Stimulated activated CD4-positive, alpha-beta T cell treated with anti-CD3 and anti-CD28 coated beads, Interleukin-2, amount 100 ng/mL, for 4 hours (primary cell): ENCODE data around the gene MCM10.
"Not testable (repeated sequence)": the region's sequence is repeated elsewhere in the genome, so short reads cannot be mapped to it uniquely, and the experiment has no call there.

Experiments used
- DNase-seq: peaks from one replicate; pipeline ENCODE4 v3.0.0-alpha.2; 2020; ENCODE audit warnings: low read depth

MCM10 gene

DNA sequence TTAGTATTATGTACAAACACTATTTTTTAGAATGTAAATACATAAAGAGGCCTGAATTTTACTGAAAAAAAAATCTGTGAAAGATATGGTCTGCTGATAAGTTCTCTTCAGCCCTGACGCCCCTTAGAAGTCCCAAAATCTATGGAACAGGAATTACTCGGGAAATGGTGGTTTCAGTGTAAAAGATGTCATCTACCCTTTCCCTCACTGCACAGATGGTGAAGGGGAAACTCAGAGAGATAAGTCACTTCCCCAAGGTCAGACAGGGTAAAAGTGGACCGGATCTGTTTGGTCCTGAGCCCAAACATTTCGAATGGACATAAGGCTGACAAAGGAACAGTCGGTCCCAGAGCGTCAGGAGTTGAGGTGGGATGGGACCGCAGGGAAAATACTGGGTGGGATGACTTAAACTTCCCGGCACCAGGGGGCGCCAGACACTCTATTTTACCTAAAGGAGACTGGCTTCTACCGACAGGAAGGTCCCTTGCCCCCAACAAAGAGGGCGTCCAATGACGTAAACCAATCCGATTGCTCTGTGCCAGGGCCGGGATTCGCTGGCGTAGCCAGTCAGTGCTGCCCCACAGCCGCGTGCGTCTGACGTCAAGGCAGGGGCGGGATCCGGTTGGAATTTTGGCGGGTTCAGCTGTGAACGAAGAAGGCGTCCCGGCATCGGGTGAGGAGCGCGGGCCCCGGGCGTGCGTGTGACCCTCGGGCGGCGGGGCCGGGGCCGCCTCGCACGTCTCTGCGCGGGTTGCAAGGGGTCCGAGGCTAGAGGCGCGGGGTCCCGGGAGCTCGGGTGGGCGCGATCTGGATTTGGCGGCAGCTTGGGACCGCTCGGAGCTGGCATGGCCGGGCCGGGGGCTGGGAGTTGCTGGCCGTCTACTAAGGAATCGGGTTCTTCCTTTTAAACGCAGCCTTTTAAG lies at the start of gene MCM10:
Gene MCM10 (plus strand): TSS at position 625 of the 923 bp plus-strand sequence. CDS start 2,645 bp downstream, outside the sequence.
- DNase-seq, result peak; percentile 96

DNA sequence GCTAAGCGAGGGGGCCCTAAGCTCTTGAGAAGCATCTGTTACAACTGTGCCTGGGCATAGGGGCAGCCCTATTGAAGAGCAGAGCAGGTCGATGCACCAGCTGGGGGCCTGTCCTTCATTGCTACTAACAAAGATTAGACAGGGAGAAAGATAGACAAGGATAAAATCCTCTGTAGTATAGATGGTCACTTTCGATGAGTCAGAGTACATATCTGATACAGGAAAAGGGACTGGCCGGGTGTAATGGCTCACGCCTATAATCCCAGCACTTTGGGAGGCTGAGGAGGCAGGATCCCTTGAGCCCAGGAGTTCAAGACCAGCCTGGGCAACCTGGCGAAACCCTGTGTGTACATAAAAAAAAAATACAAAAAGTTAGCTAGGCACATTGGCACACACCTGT lies 47.8 kb upstream of the MCM10 start:
- no peak for DNase-seq

DNA sequence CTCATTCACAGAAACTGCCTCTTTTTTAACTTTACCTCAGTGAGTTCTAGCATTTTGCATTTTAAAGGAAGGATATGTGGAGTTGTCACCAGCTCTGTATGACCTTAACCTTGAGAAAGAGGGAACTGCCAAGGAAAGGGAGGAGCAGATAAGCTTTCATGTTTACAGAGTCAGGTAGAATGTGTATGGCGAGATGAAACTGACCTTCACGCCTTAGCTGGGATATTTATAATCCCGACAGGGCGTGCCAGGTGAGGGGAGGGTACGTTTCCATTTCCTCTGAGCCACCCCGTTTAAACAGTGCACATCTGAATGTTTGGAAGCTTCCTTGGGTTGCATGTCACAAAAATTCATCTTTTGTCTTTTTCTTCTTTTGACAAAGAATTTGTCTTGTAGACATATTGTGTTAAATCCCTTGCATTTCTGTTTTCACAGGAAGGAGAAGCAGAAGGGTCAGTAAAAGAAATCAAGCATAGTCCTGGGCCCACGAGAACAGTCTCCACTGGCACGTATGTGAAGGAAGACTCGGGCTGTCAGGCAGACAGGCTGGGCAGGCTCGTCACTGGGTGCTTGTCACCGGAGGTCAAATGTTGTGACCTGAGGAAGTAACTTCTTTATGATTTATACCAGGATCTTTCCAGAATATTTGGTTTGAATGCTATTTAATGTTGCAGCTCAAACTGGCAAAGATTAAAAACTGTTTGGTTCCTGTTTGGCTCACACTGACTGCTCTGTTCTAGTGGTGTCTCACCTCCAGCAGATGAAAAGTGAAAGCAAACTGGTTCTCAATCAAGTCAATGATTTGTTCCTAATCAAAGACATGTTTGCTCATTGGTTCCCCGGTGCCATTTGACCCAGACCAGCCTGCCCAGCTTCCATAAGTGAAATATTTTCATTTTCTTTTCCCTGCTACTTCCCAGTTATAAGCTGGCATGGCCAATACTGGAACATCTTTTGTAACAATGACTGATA lies 45.2 kb upstream of the MCM10 start:
- DNase-seq, result no peak

DNA sequence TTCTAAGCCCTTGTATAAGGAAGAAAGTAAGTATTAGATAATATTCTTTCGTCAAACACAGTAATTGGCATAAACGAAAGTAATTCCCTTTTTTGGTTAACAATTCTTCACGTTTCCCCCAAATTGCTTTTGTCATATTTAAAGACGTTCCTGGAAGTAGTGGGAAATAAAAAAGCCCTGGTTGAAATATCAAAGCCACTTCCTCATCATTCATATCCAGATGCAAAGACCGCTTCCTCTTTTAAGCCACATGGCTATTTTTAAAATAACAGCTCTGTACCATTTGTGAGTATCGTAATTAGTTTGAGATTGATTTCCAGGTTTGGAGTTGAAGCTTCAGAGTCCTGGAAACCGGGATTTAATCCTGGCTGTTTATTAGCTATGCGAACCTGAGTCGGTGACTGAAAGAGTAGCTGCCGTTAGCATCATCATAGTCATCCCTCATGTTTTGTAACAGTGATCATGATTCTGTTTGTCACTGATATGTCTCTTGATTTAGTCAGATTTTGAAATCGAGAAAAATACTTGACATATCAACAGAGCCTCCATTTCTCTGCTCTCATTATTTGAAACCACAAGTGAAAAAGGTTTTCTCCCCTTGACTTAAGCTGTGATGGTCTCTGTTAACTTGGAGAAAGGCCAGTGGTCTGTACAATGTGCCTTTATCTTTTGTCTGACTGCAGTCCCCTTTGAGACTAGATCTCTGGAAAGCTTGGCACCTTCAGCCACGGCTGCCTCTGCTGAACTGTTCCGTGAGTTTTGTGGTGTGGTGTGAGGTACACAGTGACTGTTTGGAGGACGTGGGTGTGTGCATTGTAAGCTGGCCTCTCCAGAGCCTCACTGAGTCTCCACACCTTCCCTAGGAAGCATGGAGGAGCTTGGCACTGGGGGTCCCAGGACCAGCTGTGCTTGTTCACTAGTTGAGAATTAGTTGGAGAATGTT lies 43.2 kb upstream of the MCM10 start:
- no peak for DNase-seq

DNA sequence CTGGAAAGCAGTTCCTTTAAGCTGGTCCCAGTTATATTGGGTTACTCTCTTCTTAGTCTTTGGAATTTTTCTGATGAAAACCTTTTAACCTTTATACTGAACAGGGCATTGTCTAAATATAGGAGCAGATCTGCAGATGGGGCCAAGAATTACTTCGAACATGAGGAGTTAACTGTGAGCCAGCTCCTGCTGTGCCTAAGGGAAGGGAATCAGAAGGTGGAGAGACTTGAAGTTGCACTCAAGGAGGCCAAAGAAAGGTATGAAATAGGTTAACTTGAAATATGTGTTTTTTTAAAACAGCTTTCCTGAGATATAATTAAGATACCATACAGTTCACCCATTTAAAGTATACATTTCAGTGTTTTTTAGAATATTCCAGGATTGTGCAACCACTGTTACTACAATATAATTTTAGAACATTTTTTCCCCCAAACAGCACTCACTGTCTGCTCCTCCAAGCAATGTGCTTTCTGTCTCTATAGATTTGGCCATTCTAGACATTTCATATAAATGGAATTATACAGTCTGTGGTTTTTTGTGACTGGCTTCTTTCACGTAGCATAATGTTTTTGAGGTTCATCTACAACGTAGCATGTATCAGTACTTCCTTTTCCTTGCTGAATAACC lies 42.5 kb upstream of the MCM10 start:
- no peak for DNase-seq

DNA sequence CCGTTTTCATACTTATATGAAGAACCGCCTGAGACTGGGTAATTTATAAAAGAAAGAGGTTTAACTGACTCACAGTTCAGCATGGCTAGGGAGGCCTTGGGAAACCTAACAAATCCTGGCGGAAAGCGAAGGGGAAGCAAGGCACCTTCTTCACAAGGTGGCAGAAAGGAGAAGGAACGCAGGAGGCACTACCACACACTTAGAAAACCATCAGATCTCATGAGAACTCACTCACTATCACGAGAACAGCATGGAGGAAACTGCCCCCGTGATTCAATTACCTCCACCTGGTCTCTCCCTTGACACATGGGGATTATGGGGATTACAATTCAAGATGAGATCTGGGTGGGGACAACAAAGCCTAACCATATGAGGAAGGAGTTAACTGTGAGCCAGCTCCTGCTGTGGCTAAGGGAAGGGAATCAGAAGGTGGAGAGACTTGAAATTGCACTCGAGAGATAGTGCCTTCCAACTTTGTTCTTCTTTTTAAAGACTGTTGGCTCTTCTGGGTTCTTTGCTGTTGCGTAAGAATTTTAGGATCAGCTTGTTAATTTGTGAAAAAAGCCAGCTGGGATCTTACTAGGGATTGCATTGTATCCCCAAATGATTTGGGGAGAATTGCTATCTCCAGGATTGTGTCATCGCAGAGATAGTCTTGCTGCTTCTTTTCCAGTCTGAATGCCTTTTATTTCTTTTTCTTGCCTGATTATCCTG lies 40.4 kb upstream of the MCM10 start:
- DNase-seq, result no peak

DNA sequence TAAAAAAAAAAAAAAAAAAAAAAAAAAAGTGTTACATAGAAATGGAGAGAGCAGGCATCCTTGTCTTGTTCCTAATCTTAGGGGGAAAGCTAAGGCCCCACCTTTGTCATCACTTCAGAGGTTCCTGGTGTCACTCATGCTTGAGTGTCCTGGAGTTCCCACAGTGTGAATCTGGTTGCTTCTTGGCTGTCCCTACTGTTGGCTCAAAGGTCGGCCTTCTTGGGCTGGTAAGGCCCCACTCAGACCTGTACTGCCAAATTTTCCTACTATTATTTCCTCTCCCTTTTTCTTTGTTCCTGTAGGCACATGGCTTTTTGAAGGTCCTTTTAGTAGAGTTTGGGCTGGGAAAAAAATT lies 39.9 kb upstream of the MCM10 start:
- DNase-seq, result no peak

DNA sequence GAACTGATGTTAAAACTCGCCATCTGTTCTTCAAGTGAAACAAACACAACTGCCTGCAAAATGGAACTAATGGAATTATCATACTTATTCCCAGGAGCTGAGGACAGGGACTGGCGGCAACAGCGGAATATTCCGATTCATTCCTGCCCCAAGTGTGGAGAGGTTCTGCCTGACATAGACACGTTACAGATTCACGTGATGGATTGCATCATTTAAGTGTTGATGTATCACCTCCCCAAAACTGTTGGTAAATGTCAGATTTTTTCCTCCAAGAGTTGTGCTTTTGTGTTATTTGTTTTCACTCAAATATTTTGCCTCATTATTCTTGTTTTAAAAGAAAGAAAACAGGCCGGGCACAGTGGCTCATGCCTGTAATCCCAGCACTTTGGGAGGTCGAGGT lies 24.7 kb upstream of the MCM10 start:
- no peak for DNase-seq

DNA sequence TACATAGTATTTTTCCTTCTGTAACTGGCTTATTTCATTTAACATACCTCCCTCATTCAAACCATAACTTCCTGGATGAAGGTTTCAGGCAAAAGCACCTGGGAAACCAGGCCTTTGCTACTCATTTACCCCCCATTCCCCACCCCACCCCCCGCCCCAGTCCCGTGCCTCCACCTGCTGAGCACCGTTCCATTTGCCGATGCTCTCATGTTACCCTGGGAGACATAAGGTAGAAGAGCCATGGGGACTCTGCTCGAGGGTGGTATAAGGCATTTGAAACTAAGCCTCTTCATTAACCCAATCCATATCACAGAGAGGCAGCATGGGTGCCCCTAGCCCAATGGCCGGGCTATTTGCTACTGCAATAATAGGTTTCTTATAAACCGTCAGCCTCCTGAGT lies 22.2 kb upstream of the MCM10 start:
- DNase-seq, result no peak

DNA sequence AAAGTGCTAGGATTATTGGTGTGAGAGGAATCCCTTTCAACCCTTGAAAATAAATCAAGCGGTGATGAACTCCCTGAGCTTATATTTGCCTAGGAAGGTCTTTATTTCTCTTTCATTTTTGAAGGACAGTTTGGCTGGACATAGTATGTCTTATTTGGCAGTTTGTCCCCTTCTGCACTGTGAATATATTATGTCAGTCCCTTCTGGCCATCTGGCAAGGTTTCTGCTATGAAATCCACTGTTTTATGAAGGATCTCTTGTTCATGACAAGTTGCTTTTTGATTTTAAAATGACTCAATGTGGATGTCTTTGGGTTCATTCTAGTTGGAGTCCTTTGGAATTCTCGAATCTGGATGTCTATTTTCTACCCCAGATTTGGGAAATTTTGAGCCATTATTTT lies 21.7 kb upstream of the MCM10 start:
- DNase-seq, result no peak

DNA sequence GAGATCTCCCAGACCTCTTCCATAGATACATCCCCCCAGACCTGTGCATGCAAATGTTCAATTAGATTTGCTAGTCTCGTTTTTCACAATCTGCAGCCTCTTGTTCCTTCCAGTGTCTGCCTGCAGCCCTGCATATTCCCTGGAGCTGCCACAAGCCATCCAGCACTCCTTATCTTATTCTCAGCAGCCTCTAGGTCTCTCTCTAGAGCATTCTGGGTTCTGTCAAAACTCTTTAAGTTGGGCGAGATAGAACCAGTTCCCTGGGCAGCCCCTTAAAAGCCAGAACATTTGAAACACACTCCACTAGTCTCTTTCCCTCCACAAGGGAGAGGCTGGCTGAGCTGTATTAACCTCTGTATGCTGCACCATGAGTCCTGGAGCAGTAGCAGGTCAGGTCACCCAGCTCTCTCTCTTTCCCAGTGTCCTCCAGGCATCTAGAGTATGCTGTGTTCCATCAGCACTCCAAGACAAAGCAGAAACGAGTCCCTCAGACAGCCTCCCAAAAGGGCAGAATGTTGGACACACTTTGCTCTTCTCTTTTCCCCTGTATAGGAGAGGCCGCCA lies 20.6 kb upstream of the MCM10 start:
- DNase-seq, result no peak

DNA sequence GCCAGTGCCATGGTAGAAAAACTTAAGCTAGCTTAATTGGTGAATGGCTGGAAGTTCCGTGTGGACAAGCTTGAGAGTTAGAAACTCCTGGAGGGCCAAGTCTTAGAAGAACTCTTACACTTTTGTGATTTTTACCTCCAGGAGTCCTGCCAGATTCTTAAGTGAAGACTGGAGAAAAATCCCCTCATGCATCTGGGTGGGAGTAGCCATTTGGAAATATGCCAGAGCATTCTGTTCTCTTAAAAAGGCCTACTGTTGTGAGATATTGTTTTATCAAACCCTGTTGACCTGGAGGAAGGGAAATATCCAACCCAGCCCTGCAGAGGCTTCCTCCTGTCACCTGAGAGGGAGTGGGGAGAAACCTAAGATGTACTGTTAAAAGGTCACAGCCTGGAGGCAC lies 17.6 kb upstream of the MCM10 start:
- DNase-seq, result no peak

DNA sequence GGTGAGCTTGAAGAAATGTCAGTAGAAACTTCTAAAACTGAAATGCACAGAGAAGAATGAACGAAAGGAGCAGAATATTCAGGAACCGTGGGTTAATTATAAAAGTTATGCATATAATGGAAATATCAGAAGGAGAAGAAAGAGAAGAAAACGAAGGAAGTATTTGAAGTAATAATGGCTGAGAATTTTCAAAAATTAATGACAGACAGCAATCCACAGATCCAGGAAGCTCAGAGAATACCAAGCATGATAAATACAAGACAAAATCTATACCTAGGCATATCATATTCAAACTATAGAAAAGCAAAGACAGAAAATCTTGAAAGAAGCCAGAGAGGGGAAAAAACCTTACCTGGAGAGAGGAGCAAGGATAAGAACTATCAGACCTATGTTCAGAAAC lies 16.5 kb upstream of the MCM10 start:
- DNase-seq, result no peak

DNA sequence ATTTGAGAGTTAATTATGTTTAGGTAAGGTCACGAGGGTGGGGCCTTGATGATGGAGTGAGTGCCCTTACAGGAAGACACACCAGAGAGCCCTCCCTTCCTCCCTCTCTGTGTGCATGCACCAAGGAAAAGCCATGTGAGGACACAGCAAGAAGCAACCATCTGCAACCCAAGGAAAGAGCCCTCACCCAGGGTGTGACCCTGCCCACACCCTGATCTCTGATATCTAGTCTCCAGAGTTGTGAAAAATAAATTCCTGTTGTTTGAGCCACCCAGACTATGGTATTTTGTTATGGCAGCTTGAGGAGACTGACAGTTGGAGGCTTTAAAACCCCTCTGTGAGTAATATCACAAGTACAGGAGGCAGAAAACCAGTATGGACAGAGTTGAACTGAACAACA lies 15.0 kb upstream of the MCM10 start:
- DNase-seq, result no peak

DNA sequence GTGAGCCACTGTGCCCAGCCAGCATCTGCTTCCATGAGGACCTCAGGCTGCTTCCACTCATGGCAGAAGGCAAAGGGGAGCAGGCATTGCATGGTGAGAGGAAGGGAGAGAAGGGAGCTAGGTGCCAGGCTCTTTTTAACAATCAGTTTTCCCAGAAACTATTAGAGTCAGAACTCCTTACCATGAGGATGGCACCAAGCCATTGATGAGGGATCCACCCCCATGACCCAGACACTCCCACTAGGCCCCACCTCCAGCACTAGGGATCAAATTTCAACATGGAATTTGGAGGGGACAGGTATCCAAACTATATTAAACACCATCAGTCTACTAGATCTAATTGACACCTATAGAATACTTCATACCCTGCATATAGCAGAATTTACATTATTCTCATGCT lies 14.2 kb upstream of the MCM10 start:
- no peak for DNase-seq

DNA sequence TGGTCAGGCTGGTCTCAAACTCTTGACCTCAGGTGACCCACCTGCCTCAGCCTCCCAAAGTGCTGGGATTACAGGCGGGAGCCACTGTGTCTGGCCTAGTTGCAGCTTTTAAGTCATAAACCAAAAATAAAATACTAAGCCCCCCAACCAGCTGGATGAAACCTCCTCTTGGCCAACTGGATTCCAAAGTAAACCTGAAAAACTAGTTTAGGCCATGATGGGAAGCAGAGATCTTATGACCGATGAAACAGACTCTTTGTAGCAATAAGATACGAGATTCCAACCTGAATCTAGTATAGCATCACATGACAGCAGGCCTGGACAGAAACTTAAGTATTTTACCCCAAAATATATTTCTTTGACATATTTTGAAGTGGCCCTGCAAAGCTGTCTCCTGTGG lies 9.1 kb upstream of the MCM10 start:
- no peak for DNase-seq

DNA sequence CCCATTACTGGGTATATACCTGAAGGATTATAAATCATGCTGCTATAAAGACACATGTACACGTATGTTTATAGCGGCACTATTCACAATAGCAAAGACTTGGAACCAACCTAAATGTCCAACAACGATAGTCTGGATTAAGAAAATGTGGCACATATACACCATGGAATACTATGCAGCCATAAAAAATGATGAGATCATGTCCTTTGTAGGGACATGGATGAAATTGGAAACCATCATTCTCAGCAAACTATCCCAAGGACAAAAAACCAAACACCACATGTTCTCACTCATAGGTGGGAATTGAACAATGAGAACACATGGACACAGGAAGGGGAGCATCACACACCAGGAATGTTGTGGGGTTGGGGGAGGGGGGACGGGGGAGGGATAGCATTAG lies 5.5 kb upstream of the MCM10 start:
- DNase-seq, result not testable (repeated sequence)

DNA sequence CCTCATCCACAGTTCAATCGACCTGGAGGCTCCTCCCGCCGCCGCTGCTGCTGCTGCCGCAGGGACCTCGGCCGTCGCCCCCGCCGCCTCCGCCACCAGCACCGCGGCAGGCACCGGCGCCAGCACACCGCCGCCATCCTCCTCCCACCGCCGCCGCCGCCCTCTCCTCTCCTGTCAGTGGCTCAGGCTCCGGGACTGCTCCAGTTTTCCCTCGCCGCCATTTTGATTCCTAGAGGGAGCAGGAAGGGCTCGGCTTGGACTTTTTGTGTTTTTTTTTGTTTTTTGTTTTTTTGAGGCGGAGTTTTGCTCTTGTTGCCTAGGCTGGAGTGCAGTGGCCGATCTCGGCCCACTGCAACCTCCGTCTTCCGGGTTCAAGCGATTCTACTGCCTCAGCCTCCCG lies 3.0 kb upstream of the MCM10 start:
- no peak for DNase-seq

DNA sequence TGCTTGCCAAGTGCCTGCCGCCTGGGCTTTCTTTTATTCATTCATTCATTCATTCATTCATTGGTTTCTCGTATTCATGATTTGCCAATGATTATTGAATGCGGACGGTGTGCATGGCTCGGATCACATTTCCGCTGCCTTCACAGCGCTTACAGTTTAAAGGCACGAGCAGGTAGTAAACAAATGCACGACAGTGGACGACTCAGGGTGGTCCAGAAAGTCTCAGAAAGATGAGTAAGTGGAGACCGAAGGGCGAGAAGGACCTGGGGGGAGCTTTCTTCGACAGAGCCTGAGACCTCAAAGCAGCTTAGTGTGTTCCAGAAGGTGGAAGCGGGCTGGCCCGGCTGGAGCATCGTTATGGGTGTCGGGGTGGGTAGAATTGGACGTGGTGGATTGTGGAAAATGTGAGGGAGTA lies 506 bp downstream of the MCM10 start:
- DNase-seq, result no peak

DNA sequence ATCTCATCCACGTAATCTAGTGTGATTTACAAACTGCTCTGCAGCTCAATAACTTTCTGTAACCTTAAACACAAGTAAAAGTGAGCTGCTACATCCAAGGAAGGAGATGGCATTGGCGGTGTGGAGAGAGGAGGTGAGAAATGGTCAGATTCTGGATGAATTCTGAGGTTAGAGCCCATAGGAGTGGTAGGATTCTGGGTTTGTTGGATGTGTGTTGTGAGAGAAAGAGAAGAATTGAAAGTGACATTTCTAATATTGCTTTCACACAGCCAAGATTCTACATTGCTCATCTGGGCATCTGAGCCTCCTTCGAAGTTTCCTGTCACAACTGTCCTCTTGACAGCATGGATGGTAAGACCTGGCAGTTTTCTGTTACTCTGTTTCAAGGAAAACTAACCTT lies 2.5 kb downstream of the MCM10 start:
- no peak for DNase-seq
